Activated CD8-positive, alpha-beta memory T cell treated with anti-CD3 and anti-CD28 coated beads, Interleukin-2, amount 50 U/mL, for 1 hour (primary cell): ENCODE data around the gene SLC38A9.
"Not testable (repeated sequence)": the region's sequence is repeated elsewhere in the genome, so short reads cannot be mapped to it uniquely, and the experiment has no call there.

Experiments used
- DNase-seq: peaks from one replicate; pipeline ENCODE4 v3.0.0-alpha.2; 2020; ENCODE audit errors: extremely low read depth

The SLC38A9 gene

GRCh38 chr5:55706230-55706629 lies 5.9 kb downstream of the SLC38A9 start:
- no peak for DNase-seq

DNA sequence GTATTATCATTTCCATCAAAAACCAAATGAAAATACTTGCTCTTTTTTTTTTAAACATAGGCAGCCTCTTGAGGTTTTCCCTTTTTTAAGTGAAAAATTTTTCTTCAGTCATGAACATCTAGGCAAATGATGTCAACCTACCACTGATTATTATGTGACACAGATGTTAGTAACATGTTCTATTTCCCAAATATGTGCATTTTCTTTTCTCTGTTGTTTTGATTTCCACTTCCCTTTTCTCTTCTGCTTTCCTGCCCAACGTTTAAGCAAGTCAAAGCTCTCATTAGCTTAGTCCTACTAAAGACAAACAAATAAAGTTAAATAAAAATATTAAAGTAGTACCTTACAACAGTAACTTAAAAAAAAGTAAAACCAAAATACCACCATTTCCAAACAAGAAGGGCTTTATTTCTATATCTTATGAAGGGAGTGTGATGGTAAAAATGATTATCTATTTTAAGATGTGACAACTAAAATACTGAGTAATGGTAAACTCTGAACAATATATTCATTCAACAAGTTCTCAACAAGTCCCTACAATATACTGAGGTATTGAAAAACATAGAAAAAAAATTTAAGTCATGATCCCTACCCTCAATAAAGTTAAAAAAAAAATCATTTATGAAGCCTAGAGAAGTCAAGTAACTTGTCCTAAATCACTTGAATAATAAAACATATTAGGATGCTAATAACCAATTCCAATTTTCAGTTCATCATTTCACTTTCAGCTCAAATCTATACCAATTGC lies 9.4 kb downstream of the SLC38A9 start:
- DNase-seq, result no peak

GRCh38 chr5:55701462-55702103 lies 10.5 kb downstream of the SLC38A9 start:
- DNase-seq, result no peak

DNA sequence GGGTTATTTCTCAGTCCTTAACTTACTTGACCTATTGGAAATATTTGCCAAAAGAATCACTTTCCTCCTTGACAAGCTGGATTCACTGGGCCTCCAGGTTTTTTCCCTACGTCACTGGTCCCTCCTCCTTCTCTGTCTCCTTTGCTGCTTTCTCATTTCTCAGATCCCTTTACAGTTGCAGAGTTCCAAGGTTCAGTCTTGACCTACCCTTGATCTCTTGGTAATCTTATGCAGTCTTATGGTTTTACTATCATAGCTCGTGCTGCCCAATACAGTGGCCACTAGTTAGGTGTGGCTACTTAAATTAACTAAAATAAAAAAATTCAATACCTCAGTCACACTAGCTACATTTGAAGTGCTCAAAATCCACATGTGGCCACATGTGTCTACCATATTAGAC lies 11.4 kb downstream of the SLC38A9 start:
- no peak for DNase-seq

DNA sequence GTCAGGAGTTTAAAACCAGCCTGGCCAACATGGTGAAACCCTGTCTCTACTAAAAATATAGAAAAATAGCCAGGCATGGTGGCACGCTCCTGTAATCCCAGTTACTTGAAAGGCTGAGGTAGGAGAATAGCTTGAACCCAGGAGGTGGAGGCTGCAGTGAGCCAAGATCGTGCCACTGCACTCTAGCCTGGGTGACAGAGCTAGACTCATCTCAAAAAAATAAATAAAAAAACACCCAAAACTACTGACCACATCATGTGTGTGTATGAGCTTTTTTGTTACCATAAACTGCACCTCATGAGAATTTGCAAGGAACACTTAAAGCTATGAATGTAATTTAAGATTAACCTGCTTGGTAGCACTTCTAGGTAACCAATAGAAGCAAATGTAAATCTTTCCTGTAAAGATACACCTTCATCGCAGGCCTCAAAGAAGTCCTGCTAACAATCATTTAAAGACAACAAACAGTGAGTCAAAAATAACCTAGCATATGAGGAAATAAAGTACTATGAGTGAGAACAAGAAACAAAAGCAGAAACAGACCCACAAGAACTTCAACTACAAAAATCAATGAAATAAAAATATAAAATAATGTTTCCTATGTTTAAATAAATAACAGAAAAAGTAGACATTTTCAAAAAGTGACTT lies 13.0 kb downstream of the SLC38A9 start:
- DNase-seq, result no peak

DNA sequence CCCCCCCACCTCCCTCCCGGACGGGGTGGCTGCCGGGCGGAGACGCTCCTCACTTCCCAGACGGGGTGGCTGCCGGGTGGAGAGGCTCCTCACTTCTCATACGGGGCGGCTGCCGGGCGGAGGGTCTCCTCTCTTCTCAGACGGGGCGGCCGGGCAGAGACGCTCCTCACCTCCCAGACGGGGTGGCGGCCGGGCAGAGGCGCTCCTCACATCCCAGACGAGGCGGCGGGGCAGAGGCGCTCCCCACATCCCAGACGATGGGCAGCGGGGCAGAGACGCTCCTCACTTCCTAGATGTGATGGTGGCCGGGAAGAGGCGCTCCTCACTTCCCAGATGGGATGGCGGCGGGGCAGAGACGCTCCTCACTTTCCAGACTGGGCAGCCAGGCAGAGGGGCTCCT lies 15.4 kb downstream of the SLC38A9 start:
- not testable (repeated sequence) for DNase-seq

- no peak for DNase-seq
These were observed 17.8 kb downstream of the SLC38A9 start for GRCh38 chr5:55694152-55694830.

GRCh38 chr5:55692509-55692908 lies 19.6 kb downstream of the SLC38A9 start:
- no peak for DNase-seq

DNA sequence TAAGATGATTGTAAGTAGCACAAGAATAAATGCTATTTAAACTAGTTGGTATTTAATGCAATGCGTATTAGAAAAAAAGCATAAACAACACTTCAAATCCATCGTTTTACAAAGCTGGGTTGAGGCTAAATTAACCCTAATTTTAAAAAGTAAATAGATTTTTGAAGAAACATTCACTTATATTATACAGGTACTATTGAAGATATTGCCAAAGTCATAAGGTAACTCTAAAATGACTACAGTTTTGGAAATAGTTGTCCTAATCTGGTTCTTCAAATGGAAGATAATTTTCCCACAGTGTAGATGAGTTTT lies 20.1 kb downstream of the SLC38A9 start:
- DNase-seq, result no peak

DNA sequence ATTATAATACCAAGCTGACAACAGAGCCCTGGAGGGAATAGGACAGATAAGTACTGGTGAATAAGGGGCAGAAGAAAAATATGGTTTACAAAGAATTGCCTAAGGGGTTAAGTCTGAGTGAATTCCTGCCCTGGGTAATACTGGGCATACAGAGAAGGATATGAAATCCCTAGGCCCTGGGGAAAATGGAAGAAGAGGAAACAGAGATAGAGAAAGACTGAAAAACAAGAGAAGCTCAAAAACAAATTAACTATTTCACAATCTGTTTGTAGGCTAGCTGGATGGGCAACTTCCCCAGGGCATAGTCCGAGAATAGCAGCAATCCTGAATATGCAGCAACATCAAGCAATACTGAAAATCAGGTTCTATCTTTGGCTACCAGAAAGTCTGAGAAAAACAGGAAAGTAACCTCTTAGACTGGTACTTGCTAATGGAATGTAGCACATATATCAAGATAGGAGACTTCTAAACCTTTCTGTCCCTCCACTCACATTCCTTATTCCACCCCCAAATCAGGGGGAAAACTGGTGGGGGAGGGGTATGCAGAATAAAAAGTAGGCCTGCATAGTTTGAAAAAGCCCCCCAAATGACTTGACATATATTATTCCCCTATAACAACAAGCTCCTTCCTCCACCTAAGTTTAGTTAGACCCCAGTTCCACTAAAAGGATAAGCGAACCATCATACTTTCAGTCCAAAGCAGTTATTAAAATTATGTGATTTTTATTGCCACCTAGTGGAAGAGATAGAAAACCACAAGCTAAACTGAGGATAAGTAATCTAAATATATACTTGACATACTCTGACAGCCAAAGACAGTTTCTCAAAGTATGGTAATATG lies 20.6 kb downstream of the SLC38A9 start:
- DNase-seq, result no peak

DNA sequence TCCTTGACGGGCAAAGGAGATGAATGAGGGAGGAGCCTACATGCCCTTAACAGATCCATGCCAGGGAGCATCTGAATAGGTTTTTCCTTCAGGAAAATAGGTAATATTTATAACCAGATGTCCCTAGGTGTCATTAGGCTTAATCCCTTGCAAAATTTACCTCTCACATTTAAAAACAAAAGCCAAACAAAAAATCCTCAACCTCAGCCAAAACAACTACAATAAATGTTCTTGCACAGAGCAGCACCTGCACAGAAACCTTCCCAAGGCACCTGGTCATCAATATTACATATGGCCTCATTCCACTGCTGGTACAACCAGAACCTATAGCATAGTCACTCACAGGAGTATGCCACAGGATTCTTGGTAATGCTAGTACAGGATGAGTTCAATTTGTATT lies 30.1 kb downstream of the SLC38A9 start:
- no peak for DNase-seq

- DNase-seq, result no peak
These were observed 30.8 kb downstream of the SLC38A9 start for GRCh38 chr5:55681301-55681700.

DNA sequence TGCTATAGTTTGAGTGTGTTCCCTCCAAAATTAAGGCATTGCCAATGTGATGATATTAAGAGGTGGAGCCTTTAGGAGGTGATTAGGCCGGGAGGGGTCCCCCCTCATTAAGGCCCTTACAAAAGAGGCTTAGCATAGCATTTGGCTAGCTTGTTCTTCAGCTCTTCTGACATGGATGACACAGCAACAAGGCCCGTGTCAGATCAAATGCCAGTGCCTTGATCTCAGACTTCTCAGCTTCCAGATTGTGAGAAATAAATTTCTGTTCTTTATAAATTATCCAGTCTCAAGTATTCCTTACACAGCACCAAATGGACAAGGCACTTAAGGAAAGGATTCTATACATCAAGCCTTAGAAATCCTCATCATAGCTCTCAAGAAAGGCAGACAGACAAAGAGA lies 31.8 kb downstream of the SLC38A9 start:
- DNase-seq, result no peak

GRCh38 chr5:55679556-55679955 lies 32.6 kb downstream of the SLC38A9 start:
- no peak for DNase-seq

DNA sequence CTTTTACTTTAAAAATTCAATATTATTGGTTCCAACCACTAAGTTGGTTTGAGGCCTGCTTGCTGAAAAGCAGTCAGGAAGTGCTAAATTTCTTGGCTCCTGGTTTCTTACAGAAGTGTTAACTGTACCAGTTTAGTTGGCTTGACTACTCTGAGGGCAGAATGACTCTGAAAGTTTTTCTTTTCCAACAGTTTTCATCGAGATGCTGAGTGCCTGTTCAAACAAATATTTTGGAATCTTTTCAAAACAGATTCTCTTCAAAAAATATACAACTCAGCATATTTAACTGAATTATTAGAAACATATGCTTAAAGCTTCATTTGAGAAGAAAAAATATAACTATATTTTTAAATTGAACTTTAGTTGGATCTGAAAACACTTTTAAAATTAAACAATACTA lies 37.0 kb downstream of the SLC38A9 start:
- DNase-seq, result no peak

DNA sequence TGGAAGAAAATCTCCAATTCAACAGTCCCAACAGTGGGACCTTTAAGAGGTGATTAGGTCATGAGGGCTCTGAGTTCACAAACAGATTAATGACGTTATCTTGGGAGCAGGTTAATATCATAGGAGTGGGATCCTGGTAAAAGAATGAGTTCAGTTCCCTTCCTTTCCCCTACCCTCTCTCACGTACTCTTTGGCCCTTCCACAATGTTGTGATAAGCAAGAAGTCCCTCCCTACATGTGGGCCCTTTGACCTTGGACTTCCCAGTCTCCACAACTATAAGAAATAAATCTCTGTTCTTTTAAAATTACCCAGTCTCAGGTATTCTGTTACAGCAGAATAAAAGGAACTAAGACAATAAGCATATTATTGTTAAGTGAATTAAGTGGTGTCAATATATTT lies 37.8 kb downstream of the SLC38A9 start:
- no peak for DNase-seq

DNA sequence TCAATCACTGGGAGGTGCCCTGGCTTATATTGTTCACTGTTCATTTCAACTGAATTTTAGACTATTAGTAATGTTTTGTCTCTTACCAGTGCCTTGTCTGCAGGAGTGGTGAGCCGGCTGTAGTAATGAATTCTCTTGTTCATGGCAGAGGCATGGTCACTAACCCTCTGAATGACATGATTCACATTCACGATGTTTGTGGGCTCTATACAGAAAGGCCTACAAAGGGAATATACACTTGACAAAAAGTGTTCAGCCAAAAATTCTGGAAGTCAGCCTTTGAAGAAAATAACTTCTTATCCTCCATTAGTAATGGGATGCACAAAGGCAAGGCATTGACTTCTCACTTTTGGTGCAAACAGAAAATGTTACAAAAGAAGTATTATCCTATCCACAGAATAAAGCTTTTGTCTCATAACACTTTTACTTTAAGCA lies 39.6 kb downstream of the SLC38A9 start:
- DNase-seq, result no peak

DNA sequence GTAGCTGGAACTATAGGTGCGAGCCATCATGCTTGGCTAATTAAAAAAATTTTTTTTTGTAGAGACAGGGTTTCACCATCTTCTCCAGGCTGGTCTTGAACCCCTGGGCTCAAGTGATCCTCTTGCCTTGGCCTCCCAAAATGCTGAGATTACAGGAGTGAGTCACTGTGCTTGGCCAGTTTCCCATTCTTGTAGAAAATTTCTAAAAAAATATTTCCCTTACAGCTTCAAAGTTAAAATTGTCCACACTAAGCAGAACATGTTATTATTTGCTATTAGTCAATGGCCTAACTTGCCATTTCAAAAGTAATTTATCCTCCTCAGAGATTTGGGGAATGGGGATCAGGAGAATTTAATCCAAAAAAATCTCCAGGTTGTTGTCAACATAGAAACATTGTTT lies 40.1 kb downstream of the SLC38A9 start:
- DNase-seq, result no peak

DNA sequence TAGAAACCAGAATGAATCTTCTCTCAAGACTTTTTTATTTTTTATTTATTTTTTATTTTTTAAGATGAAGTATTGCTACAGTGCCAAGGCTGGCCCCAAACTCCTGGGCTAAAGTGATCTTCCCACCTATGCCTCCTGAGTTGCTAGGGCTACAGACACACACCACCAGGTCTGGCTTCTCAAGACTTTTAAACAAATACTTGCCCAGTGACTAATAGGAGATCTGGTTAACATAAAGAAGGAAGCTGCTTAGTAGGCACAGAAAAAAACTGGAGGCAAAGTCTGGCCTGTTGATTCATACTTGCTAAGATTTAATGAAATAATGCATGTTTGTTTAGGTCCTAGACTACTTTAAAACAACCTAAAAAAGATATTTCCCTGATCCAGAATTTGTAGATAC lies 43.8 kb downstream of the SLC38A9 start:
- no peak for DNase-seq

- DNase-seq, result no peak
These were observed 44.2 kb downstream of the SLC38A9 start for GRCh38 chr5:55667938-55668337.

GRCh38 chr5:55665065-55665464 lies 47.1 kb downstream of the SLC38A9 start:
- DNase-seq, result no peak

GRCh38 chr5:55657443-55657842 lies 54.7 kb downstream of the SLC38A9 start:
- no peak for DNase-seq
